ENCODE measurements around the gene DGKI. TPM values are rescaled to one million over a fixed set of nuclear protein-coding genes. Genes with fewer than 3 reads are reported as not detected.

Gene DGKI
- total and polyA plus RNA-seq, 2 of the 4 experiments (the other 2 are of a cell fraction) = 3.9 to 15.8 TPM

DNA sequence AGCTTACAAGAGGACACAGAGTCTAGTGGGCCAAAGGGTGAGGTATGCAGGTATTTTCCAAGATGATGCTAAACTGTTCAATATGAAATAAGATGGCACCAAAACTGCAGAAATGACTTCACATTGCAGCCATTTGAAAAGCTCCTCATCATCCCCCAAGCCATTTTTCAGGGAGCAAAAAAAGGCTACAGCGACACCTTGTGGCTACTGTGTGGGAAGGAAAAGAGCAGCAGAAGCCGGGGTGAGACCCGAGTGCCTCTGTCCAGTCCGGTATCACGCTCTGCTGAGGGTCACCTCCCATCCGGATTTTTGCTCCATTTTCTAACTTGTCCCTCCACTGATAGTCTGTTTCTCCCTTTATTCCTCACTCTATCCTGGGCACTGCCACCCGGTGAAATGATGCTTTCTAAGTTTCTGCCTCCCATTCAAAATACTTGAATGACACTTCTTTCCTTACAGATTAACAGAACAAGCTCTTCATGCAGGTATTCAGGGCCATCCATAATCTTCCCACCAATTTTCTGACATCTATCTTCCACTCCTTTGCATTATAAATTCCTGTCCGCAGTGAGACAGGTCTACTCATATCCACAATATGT, 220.2 kb downstream of the DGKI start:
- 16% methylated on average over 5 of the region's 8 CpGs; no CpG with 5 or more reads in 1 of the 2 experiments for WGBS, 2 experiments (ENCODE audit: extremely low coverage in 2 of 2, insufficient read length in 1 of 2)
- dilution Hi-C loops (cut with HindIII; ENCODE audit: low sequenced_read_pairs, unreplicated experiment) (no loop called here), intact Hi-C loops (cut with micrococcal nuclease) (loop anchor here (2.0 to 5.0 kb wide), 2 partner anchors 20 to 1509 kb away; no protein-coding TSS in a partner anchor), in situ Hi-C loops (cut with MboI; ENCODE audit: low sequenced_read_pairs) (no loop called here)
- Histone ChIP-seq H3K9me3 (ENCODE audit: control insufficient read depth, insufficient read depth, low read length) (no peaks in the 10 kb centered on the region), H2AK5ac (ENCODE audit: low read depth, low read length) (no peak overlapping the region), H3K4me2 (ENCODE audit: low read depth, low read length) (no peak overlapping the region), H2BK120ac (ENCODE audit: low read depth, low read length) (0 out of 2 replicates have a peak overlapping the region, but pooled peaks have one; percentile 37), H2BK20ac (ENCODE audit: low read depth, low read length) (peak overlapping the region; percentile 51), H2AK9ac (replicated peaks; ENCODE audit: low read depth, low read length, poor library complexity) (peak overlapping the region; percentile 50), H2AFZ (replicated peaks; ENCODE audit: low read length, poor library complexity) (no peak overlapping the region), H4K5ac (ENCODE audit: low read depth, low read length) (no peak overlapping the region), H3K14ac (replicated peaks; ENCODE audit: low read depth, low read length) (no peak overlapping the region), H3K4me3 (ENCODE audit: insufficient read depth, low read depth, low read length) (no peak overlapping the region), H4K91ac (ENCODE audit: insufficient read depth, low read depth, low read length) (no peak overlapping the region), H2BK5ac (ENCODE audit: low read depth, low read length, poor library complexity, severe bottlenecking) (no peak overlapping the region), H3K18ac (ENCODE audit: low read depth, low read length) (no peak overlapping the region), H3K36me3 (ENCODE audit: control insufficient read depth, insufficient read depth, low read length) (no peaks in the 10 kb centered on the region), H3K27me3 (ENCODE audit: control insufficient read depth, insufficient read depth, low read length) (no peaks in the 10 kb centered on the region), H3K9ac (ENCODE audit: low read depth, low read length) (no peak overlapping the region), H3K4me1 (ENCODE audit: control insufficient read depth, insufficient read depth, low read length) (no peaks in the 10 kb centered on the region), H3K56ac (ENCODE audit: extremely low read depth, insufficient read depth, low read length) (no peak overlapping the region), H4K20me1 (ENCODE audit: insufficient read depth, low read length) (no peaks in the 10 kb centered on the region), H2BK15ac (ENCODE audit: low read depth, low read length) (no peak overlapping the region), H4K8ac (ENCODE audit: low read depth in 2 of 2, low read length in 2 of 2) (no peak overlapping the region), H3K9me1 (ENCODE audit: insufficient read depth, low read length) (no peaks in the 10 kb centered on the region), H3K79me1 (ENCODE audit: low read depth in 1 of 2, low read length in 2 of 2) (no peaks in the 10 kb centered on the region), H3K23ac (ENCODE audit: low read depth, low read length) (no peak overlapping the region), H3K4ac (ENCODE audit: low read depth, low read length) (peak overlapping the region; percentile 19; the same call in 1 of the 2 replicates), H3K27ac (ENCODE audit: insufficient read depth, low read length) (no peak overlapping the region)
- TF ChIP-seq NFE2L2 (IDR thresholded peaks at IDR 0.05; ENCODE audit: low read depth, low read length) (no peak), BHLHE40 (IDR thresholded peaks at IDR 0.05; ENCODE audit: low read depth, low read length) (no peak), SMC3 (IDR thresholded peaks at IDR 0.05; ENCODE audit: low read depth, low read length) (peak; percentile 61), CTCF (conservative IDR thresholded peaks at IDR 0.05; ENCODE audit: low read depth, low read length) (peak; percentile 76), CEBPB (IDR thresholded peaks at IDR 0.05; ENCODE audit: low read depth, low read length) (no peak), RAD21 (IDR thresholded peaks at IDR 0.05; ENCODE audit: low read length) (peak; percentile 74)
- peak; percentile 96 for ATAC-seq (ENCODE audit: low read depth)
- BruUV-seq (replicated peaks) = no TSS peak
- ChIA-PET CTCF (interaction anchor here (0.6 to 1.5 kb wide), 17 partner anchors 10 to 1981 kb away, joined by 3 to 14 read pairs (median 3); no protein-coding TSS in a partner anchor), POLR2A (ENCODE audit: unreplicated experiment) (no interaction called here)
- peak; percentile 52 for DNase-seq
